NCI-H526 treated with DMSO at 0.1 percent for 48 hours (cell line): ENCODE results near the gene USP17L15.
"Not testable (repeated sequence)": the region's sequence is repeated elsewhere in the genome, so short reads cannot be mapped to it uniquely, and the experiment has no call there.

ENCODE experiments used
- DNase-seq: peaks from one replicate; lab custom pipeline; 2025; lab: John Stamatoyannopoulos, UW

Gene USP17L15

GRCh38 chr4:9234085-9234484 is at the start of gene USP17L15:
TSS of gene USP17L15 (plus strand) at chr4:9234385. CDS start at chr4:9234385, 0 bp downstream.
- DNase-seq: not testable (repeated sequence)

GRCh38 chr4:9210357-9210756 is 23.8 kb upstream of the USP17L15 start, which contains the start of gene USP17L10:
TSS of gene USP17L10 (plus strand) at chr4:9210657. CDS start at chr4:9210657, 0 bp downstream.
- DNase-seq: not testable (repeated sequence)

- DNase-seq: not testable (repeated sequence)
Observed at GRCh38 chr4:9214701-9215100, 19.5 kb upstream of the USP17L15 start.

GRCh38 chr4:9215105-9215504 is 19.1 kb upstream of the USP17L15 start, which contains the start of gene USP17L11:
TSS of gene USP17L11 (plus strand) at chr4:9215405. CDS start at chr4:9215405, 0 bp downstream.
- not testable (repeated sequence) for DNase-seq

GRCh38 chr4:9219852-9220251 is 14.3 kb upstream of the USP17L15 start, which contains the start of gene USP17L12:
TSS of gene USP17L12 (plus strand) at chr4:9220152. CDS start at chr4:9220152, 0 bp downstream.
- not testable (repeated sequence) for DNase-seq

- DNase-seq: not testable (repeated sequence)
Observed at GRCh38 chr4:9224596-9224995, 9.6 kb upstream of the USP17L15 start, which contains the start of gene USP17L13. TSS of gene USP17L13 (plus strand) at chr4:9224896. CDS start at chr4:9224896, 0 bp downstream.

GRCh38 chr4:9230249-9230648 is 3.9 kb upstream of the USP17L15 start:
- not testable (repeated sequence) for DNase-seq

GRCh38 chr4:9238461-9238860 is 4.3 kb downstream of the USP17L15 start:
- DNase-seq: not testable (repeated sequence)

GRCh38 chr4:9243579-9243978 is 9.4 kb downstream of the USP17L15 start, which contains the start of gene USP17L17:
TSS of gene USP17L17 (plus strand) at chr4:9243879. CDS start at chr4:9243879, 0 bp downstream.
- DNase-seq: not testable (repeated sequence)

GRCh38 chr4:9247953-9248680 is 13.9 kb downstream of the USP17L15 start, which contains the start of gene USP17L18:
TSS of gene USP17L18 (plus strand) at chr4:9248630. CDS start at chr4:9248630, 0 bp downstream.
- DNase-seq: not testable (repeated sequence)

GRCh38 chr4:9253078-9253477 is 18.9 kb downstream of the USP17L15 start, which contains the start of gene USP17L19:
TSS of gene USP17L19 (plus strand) at chr4:9253378. CDS start at chr4:9253378, 0 bp downstream.
- DNase-seq: not testable (repeated sequence)

GRCh38 chr4:9257824-9258223 is 23.6 kb downstream of the USP17L15 start, which contains the start of gene USP17L20:
TSS of gene USP17L20 (plus strand) at chr4:9258124. CDS start at chr4:9258124, 0 bp downstream.
- DNase-seq: not testable (repeated sequence)

GRCh38 chr4:9262572-9262971 is 28.4 kb downstream of the USP17L15 start, which contains the start of gene USP17L21:
TSS of gene USP17L21 (plus strand) at chr4:9262872. CDS start at chr4:9262872, 0 bp downstream.
- DNase-seq: not testable (repeated sequence)

- not testable (repeated sequence) for DNase-seq
Observed at GRCh38 chr4:9267319-9267718, 33.1 kb downstream of the USP17L15 start, which contains the start of gene USP17L22. TSS of gene USP17L22 (plus strand) at chr4:9267619. CDS start at chr4:9267619, 0 bp downstream.

GRCh38 chr4:9271719-9272118 is 37.5 kb downstream of the USP17L15 start:
- DNase-seq: not testable (repeated sequence)
